Measurements from ENCODE around the gene ERCC8.

ERCC8 gene

GRCh38 chr5:60835554-60835953, 109.3 kb downstream of the ERCC8 start:
- no peak for DNase-seq (ENCODE audit: low spot score)

- DNase-seq (ENCODE audit: low spot score), result no peak
Measured at GRCh38 chr5:60833520-60833919, 111.3 kb downstream of the ERCC8 start.

- no peak for DNase-seq (ENCODE audit: low spot score)
Measured at GRCh38 chr5:60830581-60831127, 114.2 kb downstream of the ERCC8 start.

GRCh38 chr5:60829490-60830266, 115.2 kb downstream of the ERCC8 start:
- no peak for DNase-seq (ENCODE audit: low spot score)

GRCh38 chr5:60827201-60827600, 117.7 kb downstream of the ERCC8 start:
- DNase-seq (ENCODE audit: low spot score), result no peak

DNA sequence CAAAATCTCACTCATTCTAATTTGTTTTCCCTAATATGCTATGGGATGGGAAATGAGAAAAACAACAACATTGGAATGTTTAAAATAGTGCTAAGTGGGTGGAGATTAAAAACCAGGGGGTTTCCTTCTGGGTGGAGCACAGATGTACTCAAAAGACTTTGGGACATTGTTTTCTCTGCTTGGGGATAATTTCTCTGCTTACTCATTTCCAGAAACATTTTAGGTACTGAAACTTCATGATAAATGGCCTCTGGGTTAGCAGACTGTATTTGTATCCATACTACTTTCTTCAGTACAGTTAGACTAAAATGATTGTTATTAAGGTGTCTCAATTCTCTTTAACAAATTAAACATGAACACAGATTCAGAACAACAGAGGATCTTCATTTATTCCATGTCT, 118.2 kb downstream of the ERCC8 start:
- no peak for DNase-seq (ENCODE audit: low spot score)

All from iPS-NIHi11 (cell line).